ENCODE results near the gene BCAS3.

DNA sequence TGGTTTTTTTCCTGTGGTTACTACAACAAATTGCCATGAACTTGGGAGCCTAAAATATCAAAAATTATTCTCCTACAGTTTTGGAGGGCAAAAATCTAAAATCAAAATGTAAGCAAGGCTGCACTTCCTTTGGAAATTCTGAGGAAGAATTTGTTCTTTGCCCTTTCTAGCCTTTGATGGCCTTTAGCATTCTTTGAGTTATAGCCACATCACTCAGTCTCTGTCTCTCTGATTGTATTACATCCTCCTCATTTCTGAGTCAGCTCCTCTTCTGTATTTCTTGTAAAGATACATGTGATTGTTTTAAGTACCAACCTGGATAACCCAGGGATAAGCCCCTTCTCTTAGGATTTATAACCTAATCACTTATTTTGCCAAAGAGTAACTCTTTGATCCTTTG is 282.0 kb downstream of the BCAS3 start:
- TF ChIP-seq CTCF (IDR thresholded peaks at IDR 0.05) (no peak), EP300 (IDR thresholded peaks at IDR 0.05) (no peak)

All from ovary (tissue), 3 donors.